Stimulated activated CD4-positive, alpha-beta T cell treated with anti-CD3 and anti-CD28 coated beads, Interleukin-12 subunit alpha, Interleukin-12 subunit beta, amount 100 ng/mL, for 4 hours (primary cell): ENCODE measurements around the gene ZPR1.
"Not testable (repeated sequence)": the region's sequence is repeated elsewhere in the genome, so short reads cannot be mapped to it uniquely, and the experiment has no call there.

Source experiments
- DNase-seq: peaks from one replicate; pipeline ENCODE4 v3.0.0-alpha.2; 2020

ZPR1 gene

GRCh38 chr11:116792144-116792868, 4.5 kb upstream of the ZPR1 start:
- no peak for DNase-seq

GRCh38 chr11:116791813-116792143, 4.0 kb upstream of the ZPR1 start, which contains the start of gene APOA5:
Gene APOA5 (minus strand): TSS chr11:116791879. CDS start chr11:116791860, 19 bp downstream.
- DNase-seq: no peak

- DNase-seq: peak; percentile 74
Measured at GRCh38 chr11:116791002-116791812, 3.4 kb upstream of the ZPR1 start.

- no peak for DNase-seq
Measured at GRCh38 chr11:116790167-116791001, 2.6 kb upstream of the ZPR1 start.

GRCh38 chr11:116788975-116789374, 1.2 kb upstream of the ZPR1 start:
- DNase-seq: no peak

- DNase-seq: no peak
Measured at GRCh38 chr11:116788534-116788933, 711 bp upstream of the ZPR1 start.

GRCh38 chr11:116787436-116787785, 412 bp downstream of the ZPR1 start:
- no peak for DNase-seq

GRCh38 chr11:116786966-116787365, 857 bp downstream of the ZPR1 start:
- no peak for DNase-seq

- DNase-seq: no peak
Measured at GRCh38 chr11:116786326-116786725, 1.5 kb downstream of the ZPR1 start.

GRCh38 chr11:116782728-116783127, 5.1 kb downstream of the ZPR1 start:
- DNase-seq: no peak

- no peak for DNase-seq
Measured at GRCh38 chr11:116778556-116778955, 9.3 kb downstream of the ZPR1 start.

GRCh38 chr11:116777056-116777455, 10.8 kb downstream of the ZPR1 start:
- no peak for DNase-seq

GRCh38 chr11:116776522-116776984, 11.3 kb downstream of the ZPR1 start:
- DNase-seq: no peak

- DNase-seq: no peak
Measured at GRCh38 chr11:116775975-116776374, 11.8 kb downstream of the ZPR1 start.

- DNase-seq: no peak
Measured at GRCh38 chr11:116774661-116775060, 13.2 kb downstream of the ZPR1 start.

GRCh38 chr11:116773203-116774097, 14.4 kb downstream of the ZPR1 start:
- DNase-seq: no peak

- peak; percentile 95 for DNase-seq
Measured at GRCh38 chr11:116772443-116773202, 15.2 kb downstream of the ZPR1 start, which contains the start of gene BUD13. Gene BUD13 (minus strand): TSS chr11:116772987. CDS start chr11:116772964, 23 bp downstream.

GRCh38 chr11:116771935-116772334, 15.9 kb downstream of the ZPR1 start:
- no peak for DNase-seq

- DNase-seq: no peak
Measured at GRCh38 chr11:116762132-116762531, 25.7 kb downstream of the ZPR1 start.

- not testable (repeated sequence) for DNase-seq
Measured at GRCh38 chr11:116756044-116756443, 31.8 kb downstream of the ZPR1 start.

- no peak for DNase-seq
Measured at GRCh38 chr11:116750070-116750718, 37.6 kb downstream of the ZPR1 start.
